GM19043 (cell line): ENCODE results near the gene AKNA.

Source experiments
- ATAC-seq: cut with Tn5 transposase; IDR thresholded peaks from one replicate; pipeline ENCODE4 v1.9.1; 2021; ENCODE audit warnings: low read depth; ENCODE audit not compliant: unreplicated experiment

AKNA gene

GRCh38 chr9:114416290-114416689 is 28.5 kb upstream of the AKNA start:
- ATAC-seq, result no peak

DNA sequence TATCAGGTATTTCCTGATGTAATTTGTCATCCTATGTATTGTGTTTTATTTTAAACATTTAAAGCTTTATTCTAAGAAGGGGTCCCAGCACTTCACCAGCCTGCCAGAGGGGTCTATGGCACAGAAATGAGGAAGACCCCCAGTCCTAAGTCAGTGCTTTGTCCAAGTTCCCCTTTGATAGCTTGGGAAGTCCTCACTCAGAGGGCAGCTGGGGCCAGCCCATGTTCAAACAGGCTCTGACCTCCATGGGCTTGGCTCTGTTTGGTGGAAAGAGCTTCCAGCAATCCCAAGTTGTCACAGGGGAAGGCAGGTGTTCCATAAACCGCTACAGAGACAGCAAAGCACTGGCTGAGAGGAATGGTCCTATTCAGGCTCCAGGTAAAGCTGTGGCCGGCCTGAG is 26.6 kb upstream of the AKNA start:
- ATAC-seq, result no peak

- ATAC-seq, result no peak
These were observed 26.1 kb upstream of the AKNA start for GRCh38 chr9:114413861-114414301.

DNA sequence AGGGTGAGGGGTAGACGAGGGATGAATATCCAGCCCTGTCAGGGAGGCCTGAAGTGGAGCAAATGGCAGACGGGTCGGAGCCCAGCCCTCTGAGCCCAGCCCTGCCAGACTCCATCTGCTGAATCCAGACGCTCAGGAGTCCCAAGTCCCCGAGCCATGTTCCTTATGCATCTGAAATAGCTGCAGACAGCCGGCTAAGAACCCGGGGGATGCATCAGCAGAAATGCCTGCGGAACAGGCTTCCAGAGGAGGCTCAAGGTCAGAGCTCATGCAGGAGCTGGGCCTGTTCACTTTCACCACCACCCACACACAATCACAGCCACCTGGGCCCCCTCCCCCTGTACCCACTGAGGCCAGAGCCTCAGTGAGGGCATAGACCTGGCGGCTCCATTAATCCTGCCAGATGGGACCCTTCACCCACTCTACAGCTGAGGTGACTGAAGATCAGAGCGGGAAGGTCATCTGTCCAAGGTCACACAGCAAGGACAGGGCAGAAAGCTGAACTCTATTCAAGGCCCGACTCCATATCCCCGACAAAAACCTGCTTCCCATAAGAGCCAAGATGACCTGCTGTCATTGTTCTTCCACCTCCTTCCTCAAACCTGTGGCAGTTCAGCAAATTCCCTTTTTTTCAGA is 24.4 kb upstream of the AKNA start:
- no peak for ATAC-seq

DNA sequence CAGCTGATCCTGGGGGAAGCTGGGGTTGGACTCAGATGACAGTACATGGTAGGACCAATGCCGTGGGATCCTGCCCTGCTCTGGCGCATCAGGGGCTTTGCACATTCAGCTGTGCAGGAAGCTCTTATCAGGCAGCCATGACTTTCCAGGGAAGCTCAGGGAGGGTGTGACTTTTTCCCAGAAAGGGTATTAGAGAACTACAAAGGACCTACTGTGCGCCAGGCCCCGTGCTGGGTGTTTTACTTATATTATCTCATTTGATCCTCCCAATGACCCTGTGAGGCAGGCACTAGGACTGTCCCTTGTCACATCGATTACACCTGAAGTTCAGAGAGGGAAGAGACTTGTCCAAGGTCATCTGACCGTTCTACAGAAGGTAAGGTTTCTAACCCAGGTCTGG is 23.7 kb upstream of the AKNA start:
- no peak for ATAC-seq

DNA sequence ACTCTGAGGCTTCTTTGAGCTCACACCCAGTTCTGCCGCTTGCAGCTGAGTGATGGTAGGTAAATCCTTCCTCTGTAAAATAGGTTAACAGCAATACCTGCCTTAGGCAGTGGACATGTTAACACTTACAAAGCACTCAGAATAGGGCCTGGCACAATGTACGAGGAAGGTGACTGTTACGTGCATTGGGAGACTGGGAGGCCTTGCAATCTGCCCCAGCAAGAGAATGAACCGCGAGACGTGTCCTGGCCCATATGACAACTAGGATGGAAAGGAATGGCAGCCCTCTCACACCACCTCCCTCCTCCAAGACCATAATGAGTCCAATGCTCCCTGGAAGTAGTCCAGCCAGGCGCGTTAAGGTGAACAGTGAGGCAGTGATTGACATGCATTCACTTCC is 23.1 kb upstream of the AKNA start:
- ATAC-seq, result no peak

DNA sequence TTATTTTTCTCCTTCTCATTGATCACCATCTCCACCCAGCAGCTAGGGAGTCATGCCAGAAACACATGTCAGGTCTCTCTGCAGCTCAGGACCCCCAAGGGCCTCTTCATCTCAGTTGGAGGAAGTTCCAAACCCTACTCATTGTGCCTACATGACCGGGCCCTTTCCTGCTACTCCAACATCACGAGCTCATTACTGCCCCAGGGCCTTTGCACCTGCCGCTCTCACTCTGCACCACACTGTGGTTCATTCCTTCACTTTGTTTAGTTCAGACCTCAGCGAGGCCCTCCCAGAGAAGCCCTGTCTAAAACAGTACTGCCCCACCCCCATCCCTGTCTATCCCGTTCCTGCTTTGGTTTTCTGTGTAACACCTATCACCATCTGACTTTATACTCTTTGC is 22.1 kb upstream of the AKNA start:
- no peak for ATAC-seq

GRCh38 chr9:114409103-114409780 is 21.5 kb upstream of the AKNA start:
- ATAC-seq, result no peak

GRCh38 chr9:114408645-114409044 is 20.9 kb upstream of the AKNA start:
- ATAC-seq, result no peak

- no peak for ATAC-seq
These were observed 20.1 kb upstream of the AKNA start for GRCh38 chr9:114407889-114408288.

GRCh38 chr9:114406441-114406840 is 18.7 kb upstream of the AKNA start:
- ATAC-seq, result no peak

GRCh38 chr9:114405294-114406034 is 17.7 kb upstream of the AKNA start:
- peak; percentile 95 for ATAC-seq

- ATAC-seq, result no peak
These were observed 16.7 kb upstream of the AKNA start for GRCh38 chr9:114404531-114404930.

DNA sequence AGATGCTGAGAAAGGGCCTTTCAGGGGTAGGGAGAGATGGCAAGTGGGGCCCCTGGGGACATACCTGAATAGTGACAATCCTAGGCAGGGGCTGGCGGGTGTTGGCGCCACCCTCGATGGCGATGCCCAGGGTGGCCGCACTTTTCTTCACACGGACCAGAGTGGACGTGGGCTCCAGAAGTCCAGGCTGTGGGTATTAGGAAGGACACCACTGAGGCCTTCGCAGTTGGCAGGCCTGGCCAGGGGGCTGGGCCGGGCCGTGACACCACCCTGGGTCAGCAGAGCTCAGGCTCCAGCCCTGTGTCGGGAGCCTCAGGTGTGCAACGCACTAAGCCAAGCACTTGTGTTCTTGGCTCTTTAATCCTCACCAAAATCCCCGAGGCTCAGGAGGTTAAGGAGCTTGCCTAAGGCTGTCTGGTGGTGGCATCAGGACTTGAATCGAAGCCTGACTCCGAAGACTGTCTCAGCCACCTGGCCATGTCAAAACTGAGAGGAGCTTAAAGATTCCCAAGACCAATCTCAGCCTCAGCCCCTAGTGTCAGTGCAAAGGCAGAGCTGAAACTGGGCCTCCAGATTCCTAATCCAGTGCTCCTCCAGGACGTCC is 15.5 kb upstream of the AKNA start:
- ATAC-seq, result no peak

GRCh38 chr9:114401344-114401743 is 13.6 kb upstream of the AKNA start:
- ATAC-seq, result no peak

GRCh38 chr9:114400772-114401171 is 13.0 kb upstream of the AKNA start:
- ATAC-seq, result no peak

- no peak for ATAC-seq
These were observed 12.4 kb upstream of the AKNA start for GRCh38 chr9:114400219-114400618.

DNA sequence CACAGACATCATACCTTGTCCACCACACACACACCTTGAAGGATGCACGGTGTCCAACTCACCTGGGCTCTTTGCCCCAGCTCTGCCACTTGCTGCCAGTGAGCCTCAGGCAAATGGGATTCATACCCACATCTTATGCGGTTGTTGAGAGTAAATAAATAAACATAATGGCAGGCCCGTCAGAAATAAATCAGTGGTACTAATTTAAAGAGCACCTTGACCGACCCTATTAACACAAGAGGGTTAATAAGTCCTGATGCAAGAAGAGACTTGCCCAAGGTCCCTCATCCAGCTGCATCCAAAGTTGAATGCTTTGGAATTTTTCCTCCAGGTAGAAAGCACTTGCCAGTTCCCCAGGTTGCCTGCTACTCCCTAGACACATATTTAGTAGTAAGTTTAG is 11.6 kb upstream of the AKNA start:
- no peak for ATAC-seq

DNA sequence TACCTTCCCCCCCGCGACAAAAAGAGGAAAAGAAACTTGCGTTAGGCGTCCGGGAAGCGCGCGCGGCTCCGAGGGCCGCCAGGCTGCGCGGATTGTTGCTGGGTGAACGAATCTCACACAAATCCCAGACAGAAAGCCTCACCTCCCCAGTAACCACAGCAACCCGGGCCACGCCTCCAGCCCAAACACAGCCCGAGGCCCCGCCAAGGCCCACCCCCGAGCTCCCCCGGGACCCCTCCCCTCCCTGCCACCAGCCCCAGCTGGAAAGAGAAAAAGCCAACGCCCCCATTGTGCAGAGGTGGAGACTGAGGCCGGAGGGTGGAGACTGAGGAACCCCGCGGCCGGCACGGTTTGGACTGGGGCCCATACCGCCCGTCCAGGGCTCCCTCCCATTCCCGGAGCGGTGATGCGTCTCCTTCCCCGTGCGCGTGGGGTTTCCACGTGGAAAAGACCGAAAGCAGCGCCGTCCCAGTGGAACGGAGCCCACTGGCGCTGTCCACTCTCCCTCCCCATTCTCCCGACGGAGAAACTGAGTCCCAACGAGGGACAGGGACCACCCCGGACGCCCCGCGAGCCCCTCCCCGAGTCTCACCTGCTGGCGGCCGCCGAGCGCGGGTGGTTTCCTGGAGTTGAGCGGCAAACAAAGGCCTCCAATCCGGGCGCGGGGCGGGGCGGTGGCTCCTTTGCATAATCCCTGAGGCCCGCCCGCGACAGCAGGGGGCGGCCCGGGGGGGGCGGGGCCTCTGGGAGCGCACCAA is 10.2 kb upstream of the AKNA start:
- peak; percentile 73 for ATAC-seq

GRCh38 chr9:114397219-114397847 is 9.6 kb upstream of the AKNA start:
- no peak for ATAC-seq
